Bronchial epithelial cell (primary cell): Measurements from ENCODE around the gene GPR15LG. TPM values are rescaled to one million over a fixed set of nuclear protein-coding genes. Genes with fewer than 3 reads are reported as not detected.
A peak's percentile ranks its signal among the peaks of the same experiment; 100 is the strongest.

Source experiments
- DNase-seq: peaks from one replicate; pipeline ENCODE4 v3.0.0-alpha.2; 2010; ENCODE audit warnings: low read depth
- FAIRE-seq: peaks from 2 replicates; lab custom pipeline; 2011; peaks lifted over from hg19 to GRCh38; lab: Jason Lieb, UNC
- H3K27me3 ChIP-seq: 2 replicates; pipeline ENCODE4 v1.5.1; 2011; ENCODE audit warnings: low read length; ENCODE audit not compliant: control insufficient read depth, insufficient read depth
- H3K36me3 ChIP-seq: 2 replicates; pipeline ENCODE4 v1.5.1; 2011; ENCODE audit warnings: low read length; ENCODE audit not compliant: control insufficient read depth, insufficient read depth
- H3K4me3 ChIP-seq: 2 replicates; pipeline ENCODE4 v1.5.1; 2011; ENCODE audit warnings: mild to moderate bottlenecking, low read depth, low read length, control low read depth
- CTCF ChIP-seq: IDR thresholded peaks from 2 replicates; pipeline ENCODE4 v1.5.1; 2011; ENCODE audit warnings: mild to moderate bottlenecking, moderate library complexity, low read length, control low read depth, inconsistent platforms; ENCODE audit not compliant: insufficient read depth, severe bottlenecking
- total RNA-seq: library from RNA; depleted of rRNA; stranded (reverse); fragments of >200 nt; gene quantifications from 2 replicates; pipeline ENCODE4 v1.2.1, GENCODE V29; 2014

The GPR15LG gene
- total RNA-seq, 1 donor from 2014 or later = 0.53 TPM

- FAIRE-seq = no peak
- peak; percentile 4 for DNase-seq
- no peak for TF ChIP-seq CTCF
- Histone ChIP-seq H3K27me3 (peaks cover 1% of the 10 kb centered on the region), H3K36me3 (no peaks in the 10 kb centered on the region), H3K4me3 (peak overlapping the region; percentile 44)
These were observed 20.3 kb downstream of the GPR15LG start for GRCh38 chr10:84193846-84194423.

GRCh38 chr10:84194424-84195043, 20.9 kb downstream of the GPR15LG start, which contains the start of gene CDHR1:
TSS of gene CDHR1 (plus strand) at chr10:84194537. CDS start at chr10:84194761, 224 bp downstream.
- H3K4me3 ChIP-seq = peak within 1 kb of the TSS; percentile 44
- H3K27me3 ChIP-seq = peaks cover 1% of the 10 kb centered on the region
- no peaks in the 10 kb centered on the region for H3K36me3 ChIP-seq
- DNase-seq = peak; percentile 39
- no peak for FAIRE-seq
- no peak for TF ChIP-seq CTCF

GRCh38 chr10:84195044-84195830, 21.6 kb downstream of the GPR15LG start:
- Histone ChIP-seq H3K27me3 (peaks cover 1% of the 10 kb centered on the region), H3K36me3 (no peaks in the 10 kb centered on the region), H3K4me3 (peak overlapping the region; percentile 44)
- FAIRE-seq (no peak), DNase-seq (no peak)
- TF ChIP-seq CTCF = no peak

- Histone ChIP-seq H3K27me3 (peaks cover 1% of the 10 kb centered on the region), H3K36me3 (peaks cover 1% of the 10 kb centered on the region)
These were observed 22.5 kb downstream of the GPR15LG start for GRCh38 chr10:84196083-84196482.

GRCh38 chr10:84196941-84197340, 23.3 kb downstream of the GPR15LG start:
- H3K36me3 ChIP-seq = peaks cover 1% of the 10 kb centered on the region
- DNase-seq (no peak), FAIRE-seq (peak; percentile 64)
- H3K27me3 ChIP-seq = peaks cover 1% of the 10 kb centered on the region
- no peak for TF ChIP-seq CTCF
- H3K4me3 ChIP-seq = no peak overlapping the region

More at GRCh38 chr10:84196083-84196482, 22.5 kb downstream of the GPR15LG start:
- DNase-seq (no peak), FAIRE-seq (no peak)
- no peak overlapping the region for H3K4me3 ChIP-seq
- no peak for TF ChIP-seq CTCF
